ENCODE data around the gene ELFN2.

ELFN2 gene

GRCh38 chr22:37358386-37358785 is 68.9 kb downstream of the ELFN2 start:
- no peaks in the 10 kb centered on the region for H3K79me2 ChIP-seq (ENCODE audit: control insufficient read depth, insufficient read depth, low read length)
- no CpG with 5 or more reads among the region's 11 CpGs for WGBS (ENCODE audit: extremely low coverage, insufficient coverage, low lambda C conversion rate)

GRCh38 chr22:37357446-37358075 is 69.7 kb downstream of the ELFN2 start:
- H3K36me3 ChIP-seq (ENCODE audit: control insufficient read depth, insufficient read depth, low read length): no peaks in the 10 kb centered on the region
- no peak overlapping the region for H3K4me2 ChIP-seq (ENCODE audit: low read length)
- H3K56ac ChIP-seq (ENCODE audit: low read length): no peak overlapping the region
- H4K8ac ChIP-seq (ENCODE audit: low read depth, low read length): no peak overlapping the region
- H3K4me1 ChIP-seq (ENCODE audit: control insufficient read depth, low read depth, low read length): peaks cover 7% of the 10 kb centered on the region
- no peak overlapping the region for H3K4me3 ChIP-seq (ENCODE audit: low read length)
- no peak overlapping the region for H2BK120ac ChIP-seq (ENCODE audit: low read depth, low read length)
- H4K5ac ChIP-seq (ENCODE audit: low read length): no peak overlapping the region
- H3K79me1 ChIP-seq (ENCODE audit: low read length): no peaks in the 10 kb centered on the region
- H3K18ac ChIP-seq (ENCODE audit: low read length): no peak overlapping the region
- H2BK5ac ChIP-seq (ENCODE audit: low read length): no peak overlapping the region
- H2BK15ac ChIP-seq (replicated peaks; ENCODE audit: low read depth): no peak overlapping the region
- H3K79me2 ChIP-seq (ENCODE audit: control insufficient read depth, insufficient read depth, low read length): no peaks in the 10 kb centered on the region
- H3K9ac ChIP-seq (ENCODE audit: low read length): no peak overlapping the region
- no peaks in the 10 kb centered on the region for H3K27me3 ChIP-seq (ENCODE audit: insufficient read depth, low read length, poor library complexity)
- no peak overlapping the region for H3K23ac ChIP-seq (ENCODE audit: low read length)
- no CpG with 5 or more reads among the region's 10 CpGs for WGBS (ENCODE audit: extremely low coverage, insufficient coverage, low lambda C conversion rate)
- H2AK5ac ChIP-seq (ENCODE audit: low read length): no peak overlapping the region
- H3K27ac ChIP-seq (ENCODE audit: low read depth, low read length): no peak overlapping the region
- no peak overlapping the region for H3K4ac ChIP-seq (ENCODE audit: low read depth, low read length)
- no peak for DNase-seq

More at GRCh38 chr22:37358386-37358785, 68.9 kb downstream of the ELFN2 start:
- Histone ChIP-seq H4K8ac (ENCODE audit: low read depth, low read length) (no peak overlapping the region), H3K27ac (ENCODE audit: low read depth, low read length) (no peak overlapping the region), H3K79me1 (ENCODE audit: low read length) (no peaks in the 10 kb centered on the region), H3K4me2 (ENCODE audit: low read length) (no peak overlapping the region), H3K36me3 (ENCODE audit: control insufficient read depth, insufficient read depth, low read length) (no peaks in the 10 kb centered on the region), H4K5ac (ENCODE audit: low read length) (no peak overlapping the region), H2BK15ac (replicated peaks; ENCODE audit: low read depth) (no peak overlapping the region), H3K18ac (ENCODE audit: low read length) (no peak overlapping the region), H2AK5ac (ENCODE audit: low read length) (no peak overlapping the region), H3K56ac (ENCODE audit: low read length) (no peak overlapping the region), H2BK120ac (ENCODE audit: low read depth, low read length) (no peak overlapping the region), H2BK5ac (ENCODE audit: low read length) (no peak overlapping the region), H3K23ac (ENCODE audit: low read length) (no peak overlapping the region), H3K4me3 (ENCODE audit: low read length) (no peak overlapping the region), H3K27me3 (ENCODE audit: insufficient read depth, low read length, poor library complexity) (no peaks in the 10 kb centered on the region), H3K9ac (ENCODE audit: low read length) (no peak overlapping the region), H3K4me1 (ENCODE audit: control insufficient read depth, low read depth, low read length) (peaks cover 7% of the 10 kb centered on the region), H3K4ac (ENCODE audit: low read depth, low read length) (no peak overlapping the region)
- DNase-seq: no peak

- Histone ChIP-seq H3K27ac (ENCODE audit: low read depth, low read length) (no peak overlapping the region), H3K18ac (ENCODE audit: low read length) (no peak overlapping the region), H3K4me2 (ENCODE audit: low read length) (no peak overlapping the region), H3K36me3 (ENCODE audit: control insufficient read depth, insufficient read depth, low read length) (no peaks in the 10 kb centered on the region), H3K56ac (ENCODE audit: low read length) (no peak overlapping the region), H2AK5ac (ENCODE audit: low read length) (no peak overlapping the region), H3K79me1 (ENCODE audit: low read length) (no peaks in the 10 kb centered on the region), H3K4me3 (ENCODE audit: low read length) (no peak overlapping the region), H3K23ac (ENCODE audit: low read length) (no peak overlapping the region), H3K79me2 (ENCODE audit: control insufficient read depth, insufficient read depth, low read length) (no peaks in the 10 kb centered on the region), H2BK5ac (ENCODE audit: low read length) (no peak overlapping the region), H3K27me3 (ENCODE audit: insufficient read depth, low read length, poor library complexity) (no peaks in the 10 kb centered on the region), H2BK120ac (ENCODE audit: low read depth, low read length) (no peak overlapping the region), H4K8ac (ENCODE audit: low read depth, low read length) (no peak overlapping the region), H3K4me1 (ENCODE audit: control insufficient read depth, low read depth, low read length) (peaks cover 7% of the 10 kb centered on the region), H2BK15ac (replicated peaks; ENCODE audit: low read depth) (no peak overlapping the region), H3K9ac (ENCODE audit: low read length) (no peak overlapping the region), H4K5ac (ENCODE audit: low read length) (no peak overlapping the region), H3K4ac (ENCODE audit: low read depth, low read length) (no peak overlapping the region)
- WGBS (ENCODE audit: extremely low coverage, insufficient coverage, low lambda C conversion rate): no CpG with 5 or more reads among the region's 8 CpGs
- no peak for DNase-seq
These were observed 70.4 kb downstream of the ELFN2 start for GRCh38 chr22:37356922-37357321.

GRCh38 chr22:37355174-37355573 is 72.1 kb downstream of the ELFN2 start:
- no peaks in the 10 kb centered on the region for H3K27me3 ChIP-seq (ENCODE audit: insufficient read depth, low read length, poor library complexity)
- no peak overlapping the region for H2BK15ac ChIP-seq (replicated peaks; ENCODE audit: low read depth)
- H3K18ac ChIP-seq (ENCODE audit: low read length): no peak overlapping the region
- no peak overlapping the region for H2BK120ac ChIP-seq (ENCODE audit: low read depth, low read length)
- no peak overlapping the region for H3K27ac ChIP-seq (ENCODE audit: low read depth, low read length)
- no peak overlapping the region for H2AK5ac ChIP-seq (ENCODE audit: low read length)
- no peak overlapping the region for H3K4me2 ChIP-seq (ENCODE audit: low read length)
- H3K36me3 ChIP-seq (ENCODE audit: control insufficient read depth, insufficient read depth, low read length): no peaks in the 10 kb centered on the region
- no peaks in the 10 kb centered on the region for H3K79me1 ChIP-seq (ENCODE audit: low read length)
- H3K9ac ChIP-seq (ENCODE audit: low read length): no peak overlapping the region
- no peak overlapping the region for H3K56ac ChIP-seq (ENCODE audit: low read length)
- no peak overlapping the region for H2BK5ac ChIP-seq (ENCODE audit: low read length)
- H3K4me3 ChIP-seq (ENCODE audit: low read length): no peak overlapping the region
- H3K23ac ChIP-seq (ENCODE audit: low read length): no peak overlapping the region
- peaks cover 7% of the 10 kb centered on the region for H3K4me1 ChIP-seq (ENCODE audit: control insufficient read depth, low read depth, low read length)
- H4K8ac ChIP-seq (ENCODE audit: low read depth, low read length): no peak overlapping the region
- H3K4ac ChIP-seq (ENCODE audit: low read depth, low read length): no peak overlapping the region
- no peak overlapping the region for H4K5ac ChIP-seq (ENCODE audit: low read length)
- no CpG with 5 or more reads among the region's 14 CpGs for WGBS (ENCODE audit: extremely low coverage, insufficient coverage, low lambda C conversion rate)
- DNase-seq: no peak
- no peaks in the 10 kb centered on the region for H3K79me2 ChIP-seq (ENCODE audit: control insufficient read depth, insufficient read depth, low read length)

GRCh38 chr22:37354670-37355069 is 72.6 kb downstream of the ELFN2 start:
- Histone ChIP-seq H2BK5ac (ENCODE audit: low read length) (no peak overlapping the region), H3K9ac (ENCODE audit: low read length) (no peak overlapping the region), H4K8ac (ENCODE audit: low read depth, low read length) (no peak overlapping the region), H2BK15ac (replicated peaks; ENCODE audit: low read depth) (no peak overlapping the region), H3K18ac (ENCODE audit: low read length) (no peak overlapping the region), H3K79me2 (ENCODE audit: control insufficient read depth, insufficient read depth, low read length) (no peaks in the 10 kb centered on the region), H3K27ac (ENCODE audit: low read depth, low read length) (no peak overlapping the region), H3K4me1 (ENCODE audit: control insufficient read depth, low read depth, low read length) (peaks cover 5% of the 10 kb centered on the region), H2AK5ac (ENCODE audit: low read length) (no peak overlapping the region), H3K79me1 (ENCODE audit: low read length) (no peaks in the 10 kb centered on the region), H3K4me2 (ENCODE audit: low read length) (no peak overlapping the region), H3K56ac (ENCODE audit: low read length) (no peak overlapping the region), H3K4me3 (ENCODE audit: low read length) (no peak overlapping the region), H3K27me3 (ENCODE audit: insufficient read depth, low read length, poor library complexity) (no peaks in the 10 kb centered on the region), H4K5ac (ENCODE audit: low read length) (no peak overlapping the region), H3K36me3 (ENCODE audit: control insufficient read depth, insufficient read depth, low read length) (no peaks in the 10 kb centered on the region), H2BK120ac (ENCODE audit: low read depth, low read length) (no peak overlapping the region), H3K4ac (ENCODE audit: low read depth, low read length) (no peak overlapping the region), H3K23ac (ENCODE audit: low read length) (no peak overlapping the region)
- no peak for DNase-seq
- WGBS (ENCODE audit: extremely low coverage, insufficient coverage, low lambda C conversion rate): no CpG with 5 or more reads among the region's 5 CpGs

- no peak overlapping the region for H4K5ac ChIP-seq (ENCODE audit: low read length)
- WGBS (ENCODE audit: extremely low coverage, insufficient coverage, low lambda C conversion rate): no CpG with 5 or more reads among the region's 4 CpGs
- H3K23ac ChIP-seq (ENCODE audit: low read length): no peak overlapping the region
These were observed 73.0 kb downstream of the ELFN2 start for GRCh38 chr22:37354261-37354660.

More at GRCh38 chr22:37354261-37354660, 73.0 kb downstream of the ELFN2 start:
- H3K27me3 ChIP-seq (ENCODE audit: insufficient read depth, low read length, poor library complexity): no peaks in the 10 kb centered on the region
- no peak overlapping the region for H2BK120ac ChIP-seq (ENCODE audit: low read depth, low read length)
- H3K9ac ChIP-seq (ENCODE audit: low read length): no peak overlapping the region
- H2AK5ac ChIP-seq (ENCODE audit: low read length): no peak overlapping the region
- H3K79me1 ChIP-seq (ENCODE audit: low read length): no peaks in the 10 kb centered on the region
- no peak overlapping the region for H2BK5ac ChIP-seq (ENCODE audit: low read length)
- no peak overlapping the region for H3K4me2 ChIP-seq (ENCODE audit: low read length)
- peaks cover 3% of the 10 kb centered on the region for H3K4me1 ChIP-seq (ENCODE audit: control insufficient read depth, low read depth, low read length)
- no peak overlapping the region for H3K4ac ChIP-seq (ENCODE audit: low read depth, low read length)
- H3K56ac ChIP-seq (ENCODE audit: low read length): no peak overlapping the region
- DNase-seq: no peak
- H4K8ac ChIP-seq (ENCODE audit: low read depth, low read length): no peak overlapping the region
- H3K18ac ChIP-seq (ENCODE audit: low read length): no peak overlapping the region
- no peaks in the 10 kb centered on the region for H3K79me2 ChIP-seq (ENCODE audit: control insufficient read depth, insufficient read depth, low read length)
- H3K27ac ChIP-seq (ENCODE audit: low read depth, low read length): no peak overlapping the region
- H2BK15ac ChIP-seq (replicated peaks; ENCODE audit: low read depth): no peak overlapping the region
- no peaks in the 10 kb centered on the region for H3K36me3 ChIP-seq (ENCODE audit: control insufficient read depth, insufficient read depth, low read length)
- no peak overlapping the region for H3K4me3 ChIP-seq (ENCODE audit: low read length)
